Measurements from ENCODE around the gene IRF4.

DNA sequence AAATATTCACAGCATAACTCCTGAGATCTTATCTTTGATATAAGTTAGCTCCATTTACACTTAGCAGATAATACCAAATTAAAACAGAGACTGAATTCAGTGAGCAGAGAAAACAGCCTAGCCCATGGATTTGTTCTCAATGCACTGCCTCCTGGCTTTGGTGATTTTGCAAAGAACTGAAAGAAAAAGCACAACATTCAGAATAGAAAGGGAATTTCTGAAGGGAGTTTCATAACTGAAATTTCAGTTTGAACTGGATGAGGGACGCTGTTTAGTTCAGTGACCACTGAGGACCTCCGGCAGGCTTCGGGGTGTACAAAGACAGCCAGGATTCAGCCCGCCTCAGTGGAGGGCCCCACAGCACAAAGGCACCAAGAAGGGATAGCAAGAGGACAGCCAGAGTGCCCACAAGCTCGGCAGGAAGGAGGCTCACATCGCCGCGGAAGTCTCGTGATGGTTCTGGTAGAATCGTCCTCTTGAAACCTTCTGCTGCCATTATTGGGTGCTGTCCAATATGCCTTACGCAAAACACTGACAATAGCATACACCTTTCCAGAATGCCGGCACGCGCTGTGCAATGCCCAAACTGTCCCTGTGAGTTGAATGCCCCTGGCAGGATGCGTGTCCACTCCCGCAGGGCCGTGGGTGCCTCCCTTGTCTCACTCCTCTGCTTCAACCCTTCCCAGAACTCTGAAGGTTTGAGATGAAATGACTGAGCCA, 9.7 kb upstream of the IRF4 start:
- TF ChIP-seq, protein P1, sequence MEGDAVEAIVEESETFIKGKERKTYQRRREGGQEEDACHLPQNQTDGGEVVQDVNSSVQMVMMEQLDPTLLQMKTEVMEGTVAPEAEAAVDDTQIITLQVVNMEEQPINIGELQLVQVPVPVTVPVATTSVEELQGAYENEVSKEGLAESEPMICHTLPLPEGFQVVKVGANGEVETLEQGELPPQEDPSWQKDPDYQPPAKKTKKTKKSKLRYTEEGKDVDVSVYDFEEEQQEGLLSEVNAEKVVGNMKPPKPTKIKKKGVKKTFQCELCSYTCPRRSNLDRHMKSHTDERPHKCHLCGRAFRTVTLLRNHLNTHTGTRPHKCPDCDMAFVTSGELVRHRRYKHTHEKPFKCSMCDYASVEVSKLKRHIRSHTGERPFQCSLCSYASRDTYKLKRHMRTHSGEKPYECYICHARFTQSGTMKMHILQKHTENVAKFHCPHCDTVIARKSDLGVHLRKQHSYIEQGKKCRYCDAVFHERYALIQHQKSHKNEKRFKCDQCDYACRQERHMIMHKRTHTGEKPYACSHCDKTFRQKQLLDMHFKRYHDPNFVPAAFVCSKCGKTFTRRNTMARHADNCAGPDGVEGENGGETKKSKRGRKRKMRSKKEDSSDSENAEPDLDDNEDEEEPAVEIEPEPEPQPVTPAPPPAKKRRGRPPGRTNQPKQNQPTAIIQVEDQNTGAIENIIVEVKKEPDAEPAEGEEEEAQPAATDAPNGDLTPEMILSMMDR (conservative IDR thresholded peaks at IDR 0.05; ENCODE audit: low read length): no peak
- TF ChIP-seq EZH2phosphoT487 (IDR thresholded peaks at IDR 0.05; ENCODE audit: borderline replicate concordance): no peak

All from Loucy (cell line).